Muscle layer of colon (tissue), 2 donors: ENCODE measurements around the gene NTN1.

Experiments
- H3K27ac ChIP-seq: one replicate; pipeline ENCODE4 v1.7.0; 2013; ENCODE audit warnings: low read depth, mild to moderate bottlenecking, low read length, moderate library complexity
- H3K27me3 ChIP-seq, 2 donors: one replicate each; pipeline ENCODE4 v1.7.0; 2013; ENCODE audit warnings: low read length in 2 of 2, mild to moderate bottlenecking in 2 of 2; ENCODE audit not compliant: insufficient read depth in 2 of 2, control insufficient read depth in 1 of 2
- H3K36me3 ChIP-seq: one replicate; pipeline ENCODE4 v1.7.0; 2013; ENCODE audit warnings: mild to moderate bottlenecking, low read length; ENCODE audit not compliant: insufficient read depth
- H3K4me1 ChIP-seq: one replicate; pipeline ENCODE4 v1.7.0; 2013; ENCODE audit warnings: mild to moderate bottlenecking, low read length; ENCODE audit not compliant: insufficient read depth
- H3K4me3 ChIP-seq, 2 donors: one replicate each; pipeline ENCODE4 v1.7.0; 2013; ENCODE audit warnings: low read length in 2 of 2, low read depth in 1 of 2, mild to moderate bottlenecking in 1 of 2, moderate library complexity in 1 of 2
- H3K9ac ChIP-seq: one replicate; pipeline ENCODE4 v1.7.0; 2013; ENCODE audit warnings: low read length
- H3K9me3 ChIP-seq: one replicate; pipeline ENCODE4 v1.7.0; 2013; ENCODE audit warnings: mild to moderate bottlenecking, low read length
- donor health status: abdominal sarcoma.
- donor health status: Adenocarcinoma of cecum.

The NTN1 gene

GRCh38 chr17:9175700-9176467 is 154.6 kb downstream of the NTN1 start:
- peaks cover 8% of the 10 kb centered on the region for H3K4me1 ChIP-seq
- H3K9ac ChIP-seq = no peak overlapping the region
- H3K4me3 ChIP-seq = no peak overlapping the region
- H3K27me3 ChIP-seq = no peaks in the 10 kb centered on the region
- no peaks in the 10 kb centered on the region for H3K9me3 ChIP-seq
- H3K27ac ChIP-seq = no peak overlapping the region
- no peaks in the 10 kb centered on the region for H3K36me3 ChIP-seq

- no peak overlapping the region for H3K27ac ChIP-seq
- H3K36me3 ChIP-seq = no peaks in the 10 kb centered on the region
- H3K27me3 ChIP-seq = no peaks in the 10 kb centered on the region
- H3K9ac ChIP-seq = no peak overlapping the region
- peaks cover 8% of the 10 kb centered on the region for H3K4me1 ChIP-seq
- no peak overlapping the region for H3K4me3 ChIP-seq
- H3K9me3 ChIP-seq = no peaks in the 10 kb centered on the region
Observed at GRCh38 chr17:9177212-9177611, 155.9 kb downstream of the NTN1 start.

DNA sequence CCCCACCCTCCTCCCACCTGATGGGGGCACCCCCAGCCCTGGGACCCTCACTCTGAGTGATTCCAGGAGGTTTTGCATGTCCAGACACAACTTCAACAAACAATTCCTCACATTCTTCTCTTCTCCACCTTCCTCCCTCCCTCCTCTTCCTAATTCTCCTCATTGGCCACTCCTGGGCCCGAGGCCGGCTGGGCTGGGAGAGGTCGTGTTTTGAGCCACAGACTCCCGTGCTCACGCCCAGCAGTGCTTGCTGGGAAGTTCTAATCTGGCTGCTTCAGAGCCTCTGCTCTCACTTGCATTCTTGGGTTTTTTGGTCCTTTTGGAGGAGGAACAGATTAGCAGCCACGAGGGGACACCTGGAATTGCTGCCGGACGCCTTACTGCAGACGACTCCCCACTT is 157.0 kb downstream of the NTN1 start:
- H3K9me3 ChIP-seq = no peaks in the 10 kb centered on the region
- no peaks in the 10 kb centered on the region for H3K36me3 ChIP-seq
- H3K4me3 ChIP-seq = no peak overlapping the region
- peaks cover 8% of the 10 kb centered on the region for H3K4me1 ChIP-seq
- H3K9ac ChIP-seq = no peak overlapping the region
- H3K27me3 ChIP-seq = no peaks in the 10 kb centered on the region
- no peak overlapping the region for H3K27ac ChIP-seq

DNA sequence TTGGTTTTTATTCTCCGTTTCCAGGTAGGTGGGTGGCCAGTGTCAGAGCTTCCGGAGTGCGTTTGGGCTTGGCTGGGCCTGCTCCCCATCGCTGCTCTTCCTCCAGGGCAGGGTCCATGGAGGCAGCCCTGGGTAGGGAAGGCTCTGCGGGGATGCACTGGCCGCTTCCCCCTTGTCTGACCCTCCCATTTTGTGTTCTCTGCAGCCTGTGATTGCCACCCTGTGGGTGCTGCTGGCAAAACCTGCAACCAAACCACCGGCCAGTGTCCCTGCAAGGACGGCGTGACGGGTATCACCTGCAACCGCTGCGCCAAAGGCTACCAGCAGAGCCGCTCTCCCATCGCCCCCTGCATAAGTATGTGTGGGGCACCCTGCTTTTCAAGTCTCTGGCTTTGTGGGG is 158.3 kb downstream of the NTN1 start:
- H3K27me3 ChIP-seq = no peaks in the 10 kb centered on the region
- no peak overlapping the region for H3K4me3 ChIP-seq
- H3K4me1 ChIP-seq = peaks cover 18% of the 10 kb centered on the region
- H3K36me3 ChIP-seq = no peaks in the 10 kb centered on the region
- no peak overlapping the region for H3K9ac ChIP-seq
- H3K9me3 ChIP-seq = no peaks in the 10 kb centered on the region
- H3K27ac ChIP-seq = no peak overlapping the region

DNA sequence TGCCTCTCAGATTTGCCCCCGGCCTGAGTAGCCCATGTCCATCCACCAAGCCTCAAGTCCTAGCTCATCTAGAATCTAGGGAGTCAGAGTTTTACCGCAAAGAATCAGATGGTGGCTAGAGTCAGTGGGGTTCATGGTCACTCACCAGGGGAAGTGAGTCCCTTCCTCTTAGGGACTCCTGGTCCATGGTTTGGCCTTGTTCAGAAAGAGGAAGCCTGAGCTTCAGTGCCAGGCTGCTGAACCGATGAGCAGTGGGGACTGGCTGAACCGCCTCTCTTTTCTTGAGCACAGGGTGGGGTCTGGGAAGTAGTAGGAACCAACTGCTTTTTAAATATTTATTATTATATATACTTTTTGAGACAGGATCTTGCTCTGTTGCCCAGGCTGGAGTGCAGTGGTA is 160.3 kb downstream of the NTN1 start:
- H3K36me3 ChIP-seq = no peaks in the 10 kb centered on the region
- H3K4me3 ChIP-seq = no peak overlapping the region
- no peaks in the 10 kb centered on the region for H3K9me3 ChIP-seq
- H3K27me3 ChIP-seq = no peaks in the 10 kb centered on the region
- H3K9ac ChIP-seq = no peak overlapping the region
- H3K27ac ChIP-seq = no peak overlapping the region
- H3K4me1 ChIP-seq = peaks cover 20% of the 10 kb centered on the region

GRCh38 chr17:9183306-9183705 is 162.0 kb downstream of the NTN1 start:
- H3K27ac ChIP-seq = no peak overlapping the region
- no peaks in the 10 kb centered on the region for H3K27me3 ChIP-seq
- H3K9ac ChIP-seq = no peak overlapping the region
- no peaks in the 10 kb centered on the region for H3K9me3 ChIP-seq
- no peak overlapping the region for H3K4me3 ChIP-seq
- peaks cover 20% of the 10 kb centered on the region for H3K4me1 ChIP-seq
- no peaks in the 10 kb centered on the region for H3K36me3 ChIP-seq

DNA sequence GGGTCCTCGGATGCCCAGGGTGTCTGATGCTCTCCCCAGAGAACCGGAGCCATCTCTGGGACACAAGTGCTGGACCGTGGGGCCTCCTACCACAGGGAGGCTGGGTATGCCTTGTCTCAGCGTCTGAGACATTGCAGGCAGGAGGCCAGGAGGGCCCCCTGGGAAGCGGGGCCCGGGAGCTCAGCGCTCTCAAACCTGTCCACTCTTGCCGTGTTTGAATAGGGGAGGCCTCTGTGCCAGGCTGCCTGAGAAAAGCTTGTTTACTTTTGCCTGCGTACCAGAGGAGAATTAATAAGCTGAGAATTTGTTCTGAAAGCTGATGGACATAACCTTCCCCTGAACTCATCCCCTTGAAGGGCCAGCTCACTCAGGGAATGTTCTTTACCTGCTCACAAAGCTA is 163.8 kb downstream of the NTN1 start:
- Histone ChIP-seq H3K27ac (no peak overlapping the region), H3K27me3 (no peaks in the 10 kb centered on the region), H3K9me3 (no peaks in the 10 kb centered on the region), H3K36me3 (no peaks in the 10 kb centered on the region), H3K4me3 (no peak overlapping the region), H3K9ac (no peak overlapping the region), H3K4me1 (peaks cover 20% of the 10 kb centered on the region)

- no peaks in the 10 kb centered on the region for H3K9me3 ChIP-seq
- H3K27ac ChIP-seq = no peak overlapping the region
- H3K4me3 ChIP-seq = no peak overlapping the region
- no peaks in the 10 kb centered on the region for H3K27me3 ChIP-seq
- no peaks in the 10 kb centered on the region for H3K36me3 ChIP-seq
- H3K9ac ChIP-seq = no peak overlapping the region
- peaks cover 20% of the 10 kb centered on the region for H3K4me1 ChIP-seq
Observed at GRCh38 chr17:9185688-9186284, 164.5 kb downstream of the NTN1 start.

GRCh38 chr17:9187828-9188227 is 166.5 kb downstream of the NTN1 start:
- Histone ChIP-seq H3K36me3 (no peaks in the 10 kb centered on the region), H3K4me1 (peaks cover 25% of the 10 kb centered on the region), H3K27me3 (no peaks in the 10 kb centered on the region), H3K4me3 (no peak overlapping the region), H3K9ac (no peak overlapping the region), H3K27ac (no peak overlapping the region), H3K9me3 (no peaks in the 10 kb centered on the region)

DNA sequence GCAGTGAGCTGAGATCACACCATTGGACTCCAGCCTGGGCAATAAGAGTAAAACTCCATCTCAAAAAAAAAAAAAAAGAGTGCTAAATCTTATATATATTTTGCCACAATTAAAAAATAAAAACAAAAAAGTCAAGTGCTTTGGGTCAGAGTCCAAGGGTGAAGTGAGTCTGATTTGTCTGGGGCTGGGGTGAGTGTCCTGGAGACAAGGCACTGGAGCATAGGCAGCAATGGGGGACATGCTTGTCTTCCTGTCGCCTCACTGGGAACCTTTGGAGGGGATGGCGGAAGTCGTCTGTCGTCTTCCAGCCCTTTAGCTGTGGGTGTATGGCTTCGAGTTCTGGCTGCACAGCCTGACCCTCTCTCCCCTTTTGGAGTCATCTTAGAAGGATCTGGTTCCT is 167.1 kb downstream of the NTN1 start:
- H3K4me1 ChIP-seq = peaks cover 25% of the 10 kb centered on the region
- H3K27me3 ChIP-seq = no peaks in the 10 kb centered on the region
- H3K4me3 ChIP-seq = no peak overlapping the region
- no peak overlapping the region for H3K9ac ChIP-seq
- no peaks in the 10 kb centered on the region for H3K36me3 ChIP-seq
- H3K9me3 ChIP-seq = no peaks in the 10 kb centered on the region
- H3K27ac ChIP-seq = no peak overlapping the region

GRCh38 chr17:9189870-9190269 is 168.6 kb downstream of the NTN1 start:
- H3K4me3 ChIP-seq = no peak overlapping the region
- H3K27ac ChIP-seq = no peak overlapping the region
- peaks cover 12% of the 10 kb centered on the region for H3K4me1 ChIP-seq

DNA sequence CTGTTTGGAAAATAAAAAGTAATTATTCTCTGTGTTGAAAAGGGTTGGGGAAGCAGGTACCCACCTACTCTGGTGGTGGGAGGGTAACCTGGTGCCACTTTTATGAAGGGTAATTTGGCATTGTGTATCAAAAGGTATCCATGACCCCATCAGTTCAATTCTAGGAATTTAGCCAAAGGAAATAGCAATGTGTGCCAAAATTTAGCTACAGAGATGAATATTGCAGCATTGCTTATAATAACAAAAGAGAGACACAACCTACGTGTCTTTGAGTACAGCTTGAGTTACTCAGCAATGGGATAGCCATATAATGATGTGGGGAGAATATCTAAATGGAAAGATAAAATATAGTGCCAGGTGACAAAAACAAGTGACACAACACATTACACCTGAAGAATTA is 170.7 kb downstream of the NTN1 start:
- H3K27ac ChIP-seq = no peak overlapping the region
- H3K4me1 ChIP-seq = peaks cover 4% of the 10 kb centered on the region
- no peaks in the 10 kb centered on the region for H3K36me3 ChIP-seq
- no peaks in the 10 kb centered on the region for H3K27me3 ChIP-seq
- no peaks in the 10 kb centered on the region for H3K9me3 ChIP-seq
- no peak overlapping the region for H3K4me3 ChIP-seq
- no peak overlapping the region for H3K9ac ChIP-seq

More at GRCh38 chr17:9189870-9190269, 168.6 kb downstream of the NTN1 start:
- Histone ChIP-seq H3K9me3 (no peaks in the 10 kb centered on the region), H3K27me3 (no peaks in the 10 kb centered on the region), H3K36me3 (no peaks in the 10 kb centered on the region), H3K9ac (no peak overlapping the region)
